ENCODE data around the gene GAMT. TPM values are rescaled to one million over a fixed set of nuclear protein-coding genes. Genes with fewer than 3 reads are reported as not detected.

Gene GAMT
- total and polyA plus RNA-seq, 2 donors (not counting 3 experiments of a cell fraction or from before 2014, with no cell fraction given) = 22.1 to 36.9 TPM

- ChIA-PET CTCF (interaction anchor here (0.9 to 1.3 kb wide), 2 partner anchors 11 to 26 kb away, joined by 3 read pairs; no protein-coding TSS in a partner anchor), POLR2A (interaction anchor here (0.7 kb wide), 1 partner anchor 75 kb away, joined by 3 read pairs; no protein-coding TSS in a partner anchor)
- TSS peak; percentile 18 for BruUV-seq (replicated peaks)
- Histone ChIP-seq H3K4me3 (replicated peaks in 1 of 3; ENCODE audit: insufficient read depth in 1 of 3, low read depth in 1 of 3, low read length in 3 of 3) (peak overlapping the region; percentile 55 to 95 (median 78)), H4K20me1 (replicated peaks; ENCODE audit: control insufficient read depth, extremely low read depth, insufficient read depth, low read length) (no peaks in the 10 kb centered on the region), H3K27ac (ENCODE audit: insufficient read depth, low read depth, low read length) (no peak overlapping the region), H3K9ac (replicated peaks; ENCODE audit: extremely low read depth, insufficient read depth, low read length) (peak overlapping the region; percentile 70), H2AFZ (ENCODE audit: low read depth, low read length) (peak overlapping the region; percentile 26), H3K9me1 (replicated peaks; ENCODE audit: control insufficient read depth, extremely low read depth, insufficient read depth, low read length) (no peaks in the 10 kb centered on the region), H3K27me3 (ENCODE audit: control insufficient read depth in 2 of 2, insufficient read depth in 2 of 2, low read length in 2 of 2) (no peaks in the 10 kb centered on the region), H3K36me3 (ENCODE audit: control insufficient read depth in 2 of 2, extremely low read depth in 1 of 2, insufficient read depth in 2 of 2, low read length in 2 of 2) (peaks cover 0 to 18% of the 10 kb centered on the region in 2 experiments), H3K79me2 (ENCODE audit: control insufficient read depth, insufficient read depth, low read length) (peaks cover 6% of the 10 kb centered on the region), H3K4me1 (ENCODE audit: control insufficient read depth, extremely low read depth, insufficient read depth, low read length) (peaks cover 16% of the 10 kb centered on the region), H3K4me2 (ENCODE audit: insufficient read depth, low read length) (peak overlapping the region; percentile 83), H3K9me3 (replicated peaks; ENCODE audit: control insufficient read depth, insufficient read depth, low read length) (no peaks in the 10 kb centered on the region)
- TF ChIP-seq MYC (IDR thresholded peaks at IDR 0.05; ENCODE audit: low read depth, low read length) (no peak), POLR2AphosphoS5 (IDR thresholded peaks at IDR 0.05; ENCODE audit: insufficient read depth, low read depth, low read length) (no peak), POLR2A (IDR thresholded peaks at IDR 0.05; ENCODE audit: low read depth, low read length) (no peak), EZH2 (IDR thresholded peaks at IDR 0.05; ENCODE audit: borderline replicate concordance, low read depth, low read length, severe bottlenecking) (no peak), CTCF (IDR thresholded peaks at IDR 0.05; ENCODE audit: extremely low read depth in 1 of 2, insufficient read depth in 1 of 2, low read depth in 1 of 2, low read length in 2 of 2) (no peak), GATA2 (IDR thresholded peaks at IDR 0.05; ENCODE audit: insufficient read depth, insufficient read length, low read depth, low read length) (no peak), JUN (IDR thresholded peaks at IDR 0.05; ENCODE audit: borderline replicate concordance, insufficient read depth, insufficient read length, low read depth) (no peak), FOS (IDR thresholded peaks at IDR 0.05; ENCODE audit: borderline replicate concordance, insufficient read depth, low read length) (no peak)
- TF ChIP-seq, protein P1, sequence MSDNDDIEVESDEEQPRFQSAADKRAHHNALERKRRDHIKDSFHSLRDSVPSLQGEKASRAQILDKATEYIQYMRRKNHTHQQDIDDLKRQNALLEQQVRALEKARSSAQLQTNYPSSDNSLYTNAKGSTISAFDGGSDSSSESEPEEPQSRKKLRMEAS (IDR thresholded peaks at IDR 0.05; ENCODE audit: insufficient read depth, insufficient read length) = no peak
- DNase-seq (ENCODE audit: low read depth, low spot score) (peak; percentile 30), FAIRE-seq (peak; percentile 82)
- intact Hi-C loops (cut with micrococcal nuclease) = loop anchor here (2.0 kb wide), 1 partner anchor 27 kb away; the partner anchor contains the start of gene NDUFS7
- dilution Hi-C loops (cut with MboI; ENCODE audit: extremely low pct_ligation_motif_present, low sequenced_read_pairs) = no loop called here
Observed at GRCh38 chr19:1355568-1356507, 45.5 kb downstream of the GAMT start.
